Activated T-cell treated with anti-CD3 and anti-CD28 coated beads, Interleukin-2, amount 50 U/mL, for 4 hours (primary cell): ENCODE results near the gene NRIP1. TPM values are rescaled to one million over a fixed set of nuclear protein-coding genes. Genes with fewer than 3 reads are reported as not detected.

Source experiments
- ATAC-seq, 2 donors: fragments of 200-7000 bp; cut with Tn5 transposase; one replicate each; pipeline ENCODE4 v1.10.0; 2021
- DNase-seq: peaks from one replicate; pipeline ENCODE4 v3.0.0-alpha.2; 2020
- H3K27me3 Mint-ChIP-seq: one replicate; pipeline ENCODE4 v1.8.0; 2021; ENCODE audit warnings: low read depth, mixed read lengths
- H3K36me3 Mint-ChIP-seq: one replicate; pipeline ENCODE4 v1.8.0; 2022; ENCODE audit warnings: mixed read lengths; ENCODE audit not compliant: insufficient read depth
- H3K4me1 Mint-ChIP-seq: one replicate; pipeline ENCODE4 v1.8.0; 2021; ENCODE audit warnings: low read depth, mixed read lengths
- H3K4me3 Mint-ChIP-seq: one replicate; pipeline ENCODE4 v1.8.0; 2021; ENCODE audit warnings: mild to moderate bottlenecking, moderate library complexity, mixed read lengths
- H3K9me3 Mint-ChIP-seq: one replicate; pipeline ENCODE4 v1.8.0; 2021; ENCODE audit warnings: mixed read lengths
- total RNA-seq, 3 donors: library from RNA; stranded (reverse); gene quantifications; one replicate each; pipeline ENCODE4 v1.2.1, GENCODE V29; 2021

The NRIP1 gene
- total RNA-seq, 3 donors from 2014 or later, result 26.3 to 27.3 (median 27.1) TPM

- peak in 1 of 2 donors; percentile 10 for ATAC-seq
Observed at GRCh38 chr21:15018382-15018781, 46.4 kb downstream of the NRIP1 start.

DNA sequence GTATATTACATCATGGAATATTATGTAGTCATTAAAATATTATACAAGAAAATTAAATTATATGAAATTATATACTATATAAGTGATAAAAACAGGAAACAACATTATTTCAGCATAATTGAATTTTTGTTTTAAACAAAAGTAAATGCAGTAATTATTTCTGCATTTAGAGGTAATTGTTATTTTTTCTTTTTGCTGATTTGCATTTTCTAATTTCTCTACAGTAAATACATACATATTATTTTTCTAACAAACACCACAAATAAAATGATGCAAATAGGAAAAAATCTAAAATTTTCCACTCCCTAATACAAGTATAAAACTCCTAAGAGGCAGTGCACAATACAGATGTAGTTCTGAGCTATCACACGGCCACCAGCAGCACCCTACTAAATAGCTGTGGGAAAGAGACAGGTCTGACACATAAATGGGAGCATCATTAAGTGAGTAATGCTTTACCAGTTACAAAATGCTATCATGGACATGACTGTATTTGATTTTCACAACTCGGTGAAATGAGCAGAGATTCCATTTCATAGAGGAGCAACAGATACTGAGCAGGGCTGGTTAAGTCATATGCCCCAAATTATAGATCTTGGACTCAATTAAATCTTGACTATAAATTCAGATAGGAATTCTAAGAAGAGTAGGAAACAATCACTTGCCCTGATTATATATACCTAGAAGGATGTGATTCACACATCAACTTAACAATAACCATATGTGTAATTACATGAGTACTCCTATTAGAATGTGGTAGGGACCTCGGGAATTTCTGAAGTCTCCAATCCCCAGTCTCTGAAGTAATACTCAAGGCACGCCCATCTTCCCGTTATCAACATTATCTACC, 49.0 kb downstream of the NRIP1 start:
- peaks cover 7% of the 10 kb centered on the region for H3K36me3 Mint-ChIP-seq
- H3K9me3 Mint-ChIP-seq, result no peaks in the 10 kb centered on the region
- H3K27me3 Mint-ChIP-seq, result no peaks in the 10 kb centered on the region
- no peak overlapping the region for H3K4me3 Mint-ChIP-seq
- peak in 1 of 2 donors; percentile 61 for ATAC-seq
- no peak for DNase-seq
- peaks cover 19% of the 10 kb centered on the region for H3K4me1 Mint-ChIP-seq

More at GRCh38 chr21:15018382-15018781, 46.4 kb downstream of the NRIP1 start:
- Mint-ChIP-seq H3K4me1 (peaks cover 30% of the 10 kb centered on the region), H3K36me3 (peaks cover 10% of the 10 kb centered on the region), H3K4me3 (no peak overlapping the region), H3K27me3 (no peaks in the 10 kb centered on the region), H3K9me3 (no peaks in the 10 kb centered on the region)
- DNase-seq, result no peak

DNA sequence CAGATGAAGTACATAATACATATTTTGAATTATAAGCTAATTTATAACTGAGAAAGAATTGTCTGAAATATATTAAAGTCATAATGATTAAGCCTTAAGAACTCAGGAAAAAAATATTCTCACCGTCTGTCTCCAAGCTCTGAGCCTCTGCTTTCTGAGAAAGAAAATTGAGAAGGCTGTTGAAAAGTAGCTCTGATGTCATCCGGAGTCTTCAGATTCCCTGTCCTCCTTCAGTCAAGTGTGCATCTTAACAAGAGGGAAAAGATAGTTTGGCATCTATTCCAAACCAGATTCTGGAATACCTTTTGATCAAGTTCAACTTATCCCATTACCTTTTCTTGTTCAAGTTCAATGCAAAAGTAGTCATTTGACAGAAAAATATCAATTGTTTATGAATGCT, 50.6 kb downstream of the NRIP1 start:
- DNase-seq (no peak), ATAC-seq (no peak)
- Mint-ChIP-seq H3K4me1 (peaks cover 10% of the 10 kb centered on the region), H3K4me3 (no peak overlapping the region), H3K27me3 (no peaks in the 10 kb centered on the region), H3K9me3 (no peaks in the 10 kb centered on the region), H3K36me3 (peaks cover 12% of the 10 kb centered on the region)

GRCh38 chr21:15011967-15012366, 52.8 kb downstream of the NRIP1 start:
- Mint-ChIP-seq H3K27me3 (no peaks in the 10 kb centered on the region), H3K36me3 (peaks cover 23% of the 10 kb centered on the region), H3K9me3 (peaks cover 5% of the 10 kb centered on the region), H3K4me1 (peaks cover 6% of the 10 kb centered on the region), H3K4me3 (no peak overlapping the region)
- no peak for ATAC-seq
- no peak for DNase-seq

- H3K4me3 Mint-ChIP-seq, result no peak overlapping the region
- no peak for ATAC-seq
- H3K4me1 Mint-ChIP-seq, result peaks cover 13% of the 10 kb centered on the region
- DNase-seq, result no peak
- peaks cover 5% of the 10 kb centered on the region for H3K9me3 Mint-ChIP-seq
- no peaks in the 10 kb centered on the region for H3K27me3 Mint-ChIP-seq
- H3K36me3 Mint-ChIP-seq, result peaks cover 25% of the 10 kb centered on the region
Observed at GRCh38 chr21:15010645-15011044, 54.2 kb downstream of the NRIP1 start.

DNA sequence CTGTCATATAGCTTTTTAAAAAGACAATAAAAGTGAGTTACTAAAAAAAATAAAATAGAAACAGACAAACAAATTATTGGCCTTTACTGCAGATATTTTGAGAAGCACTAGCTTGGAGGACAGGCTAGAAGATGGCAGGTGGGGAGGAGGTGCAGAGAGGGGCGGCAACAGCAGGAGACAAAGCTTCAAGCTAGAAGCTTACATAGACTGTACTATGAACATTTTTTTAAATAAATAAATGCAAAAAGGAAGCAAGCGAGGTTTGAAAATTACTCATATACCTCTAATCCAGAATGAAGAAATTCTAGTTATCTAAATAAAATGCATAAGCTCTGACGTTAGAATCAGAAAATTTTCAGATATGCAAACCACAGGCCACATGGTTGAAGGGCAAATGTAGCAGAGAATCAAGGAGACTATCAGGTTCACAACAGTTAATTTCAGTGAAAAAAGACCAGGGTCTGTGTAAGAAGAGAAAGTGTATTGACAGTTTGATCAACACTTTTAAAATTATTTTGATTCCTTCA, 54.9 kb downstream of the NRIP1 start:
- DNase-seq (no peak), ATAC-seq (no peak)
- H3K27me3 Mint-ChIP-seq, result no peaks in the 10 kb centered on the region
- H3K36me3 Mint-ChIP-seq, result peaks cover 25% of the 10 kb centered on the region
- peaks cover 5% of the 10 kb centered on the region for H3K9me3 Mint-ChIP-seq
- peaks cover 20% of the 10 kb centered on the region for H3K4me1 Mint-ChIP-seq
- H3K4me3 Mint-ChIP-seq, result no peak overlapping the region

DNA sequence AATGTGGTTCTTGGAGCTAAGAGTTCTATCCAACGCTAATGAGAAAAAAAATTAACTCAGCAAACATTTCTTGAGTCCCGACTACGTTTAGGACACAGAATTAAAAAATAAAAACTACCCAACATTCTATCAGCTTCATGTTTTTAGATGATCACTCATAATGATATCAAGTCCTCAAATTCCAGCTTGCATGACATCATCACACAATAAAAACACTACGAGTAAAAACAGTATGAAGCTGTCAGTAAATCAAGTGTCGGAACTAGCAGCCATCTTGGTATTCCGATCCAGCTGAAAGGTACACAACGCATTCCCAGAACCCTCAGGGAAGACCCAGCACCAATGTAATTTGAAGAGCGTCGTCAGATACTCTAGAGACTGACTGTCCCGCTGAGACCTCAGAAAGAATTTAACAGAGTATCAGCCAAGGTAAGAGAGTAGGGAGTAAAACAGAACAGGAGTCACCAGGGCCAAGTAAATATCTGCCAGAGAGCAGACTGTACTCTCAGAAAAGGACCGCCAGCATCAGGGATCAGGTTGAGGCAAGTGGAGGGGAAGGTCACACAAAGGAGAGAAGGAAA, 57.0 kb downstream of the NRIP1 start:
- H3K27me3 Mint-ChIP-seq, result no peaks in the 10 kb centered on the region
- peaks cover 35% of the 10 kb centered on the region for H3K4me1 Mint-ChIP-seq
- ATAC-seq (no peak), DNase-seq (no peak)
- H3K4me3 Mint-ChIP-seq, result no peak overlapping the region
- H3K9me3 Mint-ChIP-seq, result peaks cover 5% of the 10 kb centered on the region
- H3K36me3 Mint-ChIP-seq, result peaks cover 20% of the 10 kb centered on the region

GRCh38 chr21:15006594-15007230, 58.1 kb downstream of the NRIP1 start:
- ATAC-seq (no peak), DNase-seq (no peak)
- Mint-ChIP-seq H3K4me3 (no peak overlapping the region), H3K4me1 (peaks cover 41% of the 10 kb centered on the region), H3K36me3 (peaks cover 20% of the 10 kb centered on the region), H3K9me3 (peaks cover 5% of the 10 kb centered on the region), H3K27me3 (no peaks in the 10 kb centered on the region)

GRCh38 chr21:15005391-15005790, 59.4 kb downstream of the NRIP1 start:
- H3K27me3 Mint-ChIP-seq, result no peaks in the 10 kb centered on the region
- H3K9me3 Mint-ChIP-seq, result peaks cover 5% of the 10 kb centered on the region
- peak overlapping the region; percentile 42 for H3K4me3 Mint-ChIP-seq
- H3K36me3 Mint-ChIP-seq, result peaks cover 16% of the 10 kb centered on the region
- DNase-seq (no peak), ATAC-seq (no peak)
- H3K4me1 Mint-ChIP-seq, result peaks cover 46% of the 10 kb centered on the region

GRCh38 chr21:15004721-15005370, 60.0 kb downstream of the NRIP1 start:
- Mint-ChIP-seq H3K9me3 (peaks cover 5% of the 10 kb centered on the region), H3K36me3 (peaks cover 16% of the 10 kb centered on the region), H3K4me3 (peak overlapping the region; percentile 42), H3K4me1 (peaks cover 49% of the 10 kb centered on the region), H3K27me3 (no peaks in the 10 kb centered on the region)
- no peak for DNase-seq
- no peak for ATAC-seq

DNA sequence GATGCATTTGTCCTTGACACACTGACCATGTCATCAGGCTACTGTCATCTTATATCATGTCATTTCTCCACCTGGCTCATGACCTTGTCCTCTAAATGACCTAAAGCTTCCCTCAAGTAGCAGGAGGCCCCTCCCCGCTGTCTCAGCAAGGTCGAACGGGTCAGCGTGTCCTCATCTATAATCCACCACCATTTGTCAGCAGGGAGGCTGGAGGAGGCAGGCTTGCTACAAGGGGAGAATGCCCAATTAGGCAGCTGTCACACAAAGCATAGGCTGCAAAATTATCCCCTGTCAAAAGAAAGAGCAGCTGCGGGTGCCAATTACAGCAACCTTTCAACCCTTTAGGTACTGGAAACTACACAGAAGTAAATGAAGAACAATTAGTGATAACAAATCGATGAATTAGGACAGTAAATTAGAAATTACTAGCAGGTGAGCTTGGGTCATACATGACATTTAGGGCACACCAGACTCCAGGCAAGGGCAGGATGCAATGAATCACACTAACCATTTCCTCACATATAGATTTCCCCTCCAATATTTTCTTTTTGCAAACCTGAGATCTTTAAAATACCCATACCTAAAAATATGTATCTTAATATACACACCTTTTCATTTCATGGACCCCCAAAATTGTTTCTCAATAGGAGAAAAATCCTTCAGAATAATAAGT, 61.2 kb downstream of the NRIP1 start:
- no peak for DNase-seq
- no peak for ATAC-seq
- Mint-ChIP-seq H3K36me3 (peaks cover 12% of the 10 kb centered on the region), H3K27me3 (no peaks in the 10 kb centered on the region), H3K9me3 (peaks cover 5% of the 10 kb centered on the region), H3K4me1 (peaks cover 50% of the 10 kb centered on the region), H3K4me3 (no peak overlapping the region)

GRCh38 chr21:15001857-15002606, 62.8 kb downstream of the NRIP1 start:
- ATAC-seq (no peak), DNase-seq (no peak)
- no peak overlapping the region for H3K4me3 Mint-ChIP-seq
- H3K36me3 Mint-ChIP-seq, result peaks cover 3% of the 10 kb centered on the region
- peaks cover 49% of the 10 kb centered on the region for H3K4me1 Mint-ChIP-seq
- no peaks in the 10 kb centered on the region for H3K9me3 Mint-ChIP-seq
- H3K27me3 Mint-ChIP-seq, result no peaks in the 10 kb centered on the region

GRCh38 chr21:15001113-15001512, 63.7 kb downstream of the NRIP1 start:
- H3K36me3 Mint-ChIP-seq, result peaks cover 4% of the 10 kb centered on the region
- peaks cover 42% of the 10 kb centered on the region for H3K4me1 Mint-ChIP-seq
- DNase-seq, result no peak
- H3K4me3 Mint-ChIP-seq, result no peak overlapping the region
- no peaks in the 10 kb centered on the region for H3K9me3 Mint-ChIP-seq
- no peak for ATAC-seq
- no peaks in the 10 kb centered on the region for H3K27me3 Mint-ChIP-seq
